Measurements from ENCODE around the gene PDE1A.
"Not testable (repeated sequence)": the region's sequence is repeated elsewhere in the genome, so short reads cannot be mapped to it uniquely, and the experiment has no call there.

The PDE1A gene

GRCh38 chr2:182412858-182413257 lies 14.0 kb downstream of the PDE1A start:
- Histone ChIP-seq H3K4me2 (no peak overlapping the region), H3K4me3 (no peak overlapping the region), H4K20me1 (no peaks in the 10 kb centered on the region), H3K9me3 (no peaks in the 10 kb centered on the region), H3K4me1 (no peaks in the 10 kb centered on the region), H3K27ac (no peak overlapping the region), H3K27me3 (no peaks in the 10 kb centered on the region), H3K9ac (no peak overlapping the region), H3K36me3 (no peaks in the 10 kb centered on the region)
- TF ChIP-seq Cebpa-rat (IDR thresholded peaks at IDR 0.05) = no peak

- no peaks in the 10 kb centered on the region for H4K20me1 ChIP-seq
- no peaks in the 10 kb centered on the region for H3K27me3 ChIP-seq
- no peak overlapping the region for H3K4me2 ChIP-seq
- no peaks in the 10 kb centered on the region for H3K36me3 ChIP-seq
- no peak overlapping the region for H3K4me3 ChIP-seq
- no peaks in the 10 kb centered on the region for H3K9me3 ChIP-seq
- H3K9ac ChIP-seq = no peak overlapping the region
- H3K4me1 ChIP-seq = no peaks in the 10 kb centered on the region
- TF ChIP-seq Cebpa-rat (IDR thresholded peaks at IDR 0.05) = no peak
- H3K27ac ChIP-seq = no peak overlapping the region
These were observed 16.7 kb downstream of the PDE1A start for GRCh38 chr2:182410120-182410519.

GRCh38 chr2:182406221-182406620 lies 20.6 kb downstream of the PDE1A start:
- no peak overlapping the region for H3K9ac ChIP-seq
- no peaks in the 10 kb centered on the region for H3K27me3 ChIP-seq

GRCh38 chr2:182404975-182405561 lies 21.8 kb downstream of the PDE1A start:
- no peaks in the 10 kb centered on the region for H3K36me3 ChIP-seq
- H3K4me2 ChIP-seq = no peak overlapping the region
- H3K4me3 ChIP-seq = no peak overlapping the region
- TF ChIP-seq Cebpa-rat (IDR thresholded peaks at IDR 0.05) = no peak
- H3K9me3 ChIP-seq = no peaks in the 10 kb centered on the region
- no peaks in the 10 kb centered on the region for H3K27me3 ChIP-seq
- H4K20me1 ChIP-seq = no peaks in the 10 kb centered on the region
- no peaks in the 10 kb centered on the region for H3K4me1 ChIP-seq
- H3K9ac ChIP-seq = no peak overlapping the region
- no peak overlapping the region for H3K27ac ChIP-seq

More at GRCh38 chr2:182406221-182406620, 20.6 kb downstream of the PDE1A start:
- Histone ChIP-seq H4K20me1 (no peaks in the 10 kb centered on the region), H3K4me3 (no peak overlapping the region), H3K4me2 (no peak overlapping the region), H3K4me1 (no peaks in the 10 kb centered on the region), H3K9me3 (no peaks in the 10 kb centered on the region), H3K36me3 (no peaks in the 10 kb centered on the region), H3K27ac (no peak overlapping the region)
- TF ChIP-seq Cebpa-rat (IDR thresholded peaks at IDR 0.05) = no peak

- no peaks in the 10 kb centered on the region for H4K20me1 ChIP-seq
- no peak overlapping the region for H3K27ac ChIP-seq
- no peaks in the 10 kb centered on the region for H3K27me3 ChIP-seq
- H3K36me3 ChIP-seq = no peaks in the 10 kb centered on the region
- no peak overlapping the region for H3K4me3 ChIP-seq
- no peaks in the 10 kb centered on the region for H3K4me1 ChIP-seq
- H3K4me2 ChIP-seq = no peak overlapping the region
- no peak for TF ChIP-seq Cebpa-rat (IDR thresholded peaks at IDR 0.05)
- H3K9me3 ChIP-seq = no peaks in the 10 kb centered on the region
- no peak overlapping the region for H3K9ac ChIP-seq
These were observed 22.7 kb downstream of the PDE1A start for GRCh38 chr2:182404092-182404491.

GRCh38 chr2:182393270-182393760 lies 33.5 kb downstream of the PDE1A start:
- no peaks in the 10 kb centered on the region for H3K9me3 ChIP-seq
- H3K9ac ChIP-seq = no peak overlapping the region
- H3K4me1 ChIP-seq = no peaks in the 10 kb centered on the region
- no peak overlapping the region for H3K4me2 ChIP-seq
- no peak overlapping the region for H3K27ac ChIP-seq
- no peaks in the 10 kb centered on the region for H3K27me3 ChIP-seq
- no peak for TF ChIP-seq Cebpa-rat (IDR thresholded peaks at IDR 0.05)
- no peaks in the 10 kb centered on the region for H3K36me3 ChIP-seq
- H4K20me1 ChIP-seq = no peaks in the 10 kb centered on the region
- no peak overlapping the region for H3K4me3 ChIP-seq

- H3K4me1 ChIP-seq = no peaks in the 10 kb centered on the region
- H3K9ac ChIP-seq = no peak overlapping the region
- H3K27ac ChIP-seq = no peak overlapping the region
- H3K27me3 ChIP-seq = no peaks in the 10 kb centered on the region
- H3K9me3 ChIP-seq = peaks cover 8% of the 10 kb centered on the region
- H3K36me3 ChIP-seq = no peaks in the 10 kb centered on the region
- no peaks in the 10 kb centered on the region for H4K20me1 ChIP-seq
- no peak overlapping the region for H3K4me2 ChIP-seq
- no peak overlapping the region for H3K4me3 ChIP-seq
- TF ChIP-seq Cebpa-rat (IDR thresholded peaks at IDR 0.05) = no peak
These were observed 35.4 kb downstream of the PDE1A start for GRCh38 chr2:182391443-182391842.

GRCh38 chr2:182386267-182386880 lies 40.5 kb downstream of the PDE1A start:
- H3K27me3 ChIP-seq, H3K4me2 ChIP-seq, H3K36me3 ChIP-seq, H3K4me3 ChIP-seq, H3K4me1 ChIP-seq, H3K9ac ChIP-seq, H3K27ac ChIP-seq, H4K20me1 ChIP-seq: not testable (repeated sequence)
- H3K9me3 ChIP-seq = peaks cover 27% of the 10 kb centered on the region

GRCh38 chr2:182384860-182385259 lies 42.0 kb downstream of the PDE1A start:
- Histone ChIP-seq H3K4me3 (no peak overlapping the region), H3K9me3 (peaks cover 27% of the 10 kb centered on the region), H3K4me2 (no peak overlapping the region), H3K9ac (no peak overlapping the region), H3K4me1 (no peaks in the 10 kb centered on the region), H3K36me3 (no peaks in the 10 kb centered on the region), H4K20me1 (no peaks in the 10 kb centered on the region), H3K27me3 (no peaks in the 10 kb centered on the region), H3K27ac (no peak overlapping the region)
- TF ChIP-seq Cebpa-rat (IDR thresholded peaks at IDR 0.05) = no peak

- Histone ChIP-seq H3K9ac (no peak overlapping the region), H4K20me1 (no peaks in the 10 kb centered on the region), H3K4me3 (no peak overlapping the region), H3K36me3 (no peaks in the 10 kb centered on the region), H3K27ac (no peak overlapping the region), H3K4me2 (no peak overlapping the region), H3K4me1 (no peaks in the 10 kb centered on the region), H3K9me3 (peaks cover 27% of the 10 kb centered on the region), H3K27me3 (no peaks in the 10 kb centered on the region)
- no peak for TF ChIP-seq Cebpa-rat (IDR thresholded peaks at IDR 0.05)
These were observed 45.6 kb downstream of the PDE1A start for GRCh38 chr2:182381225-182381624.

Data from BLaER1 (cell line).